H9 (cell line): ENCODE results near the gene MCU. TPM values are rescaled to one million over a fixed set of nuclear protein-coding genes. Genes with fewer than 3 reads are reported as not detected.

Source experiments
- DNase-seq: peaks from one replicate; pipeline ENCODE4 v3.0.0-alpha.2; 2017
- H2AFZ ChIP-seq: one replicate; pipeline ENCODE4 v1.6.1; 2013; ENCODE audit warnings: mild to moderate bottlenecking, low read length, control low read depth, moderate library complexity
- H2AK5ac ChIP-seq: 2 replicates; pipeline ENCODE4 v1.6.1; 2013; ENCODE audit warnings: low read length, control low read depth, mixed read lengths; ENCODE audit not compliant: insufficient read length
- H2BK120ac ChIP-seq: one replicate; pipeline ENCODE4 v1.6.1; 2013; ENCODE audit warnings: low read depth, mild to moderate bottlenecking, low read length, control low read depth, inconsistent platforms; ENCODE audit not compliant: poor library complexity, severe bottlenecking
- H2BK12ac ChIP-seq: 2 replicates; pipeline ENCODE4 v1.6.1; 2013; ENCODE audit warnings: low read length, control low read depth, mixed read lengths, low read depth; ENCODE audit not compliant: insufficient read length
- H2BK15ac ChIP-seq: 2 replicates; pipeline ENCODE4 v1.6.1; 2013; ENCODE audit warnings: low read depth, low read length, control low read depth
- H2BK20ac ChIP-seq: one replicate; pipeline ENCODE4 v1.6.1; 2013; ENCODE audit warnings: low read depth, mild to moderate bottlenecking, low read length, control low read depth, inconsistent platforms; ENCODE audit not compliant: poor library complexity, severe bottlenecking
- H2BK5ac ChIP-seq: 2 replicates; pipeline ENCODE4 v1.6.1; 2013; ENCODE audit warnings: low read length, control low read depth, mixed read lengths; ENCODE audit not compliant: insufficient read length
- H3K14ac ChIP-seq: 2 replicates; pipeline ENCODE4 v1.6.1; 2013; ENCODE audit warnings: low read length, control low read depth; ENCODE audit not compliant: insufficient read depth
- H3K18ac ChIP-seq: 2 replicates; pipeline ENCODE4 v1.6.1; 2013; ENCODE audit warnings: low read depth, mild to moderate bottlenecking, mixed read lengths, low read length, control low read depth; ENCODE audit not compliant: insufficient read length
- H3K23ac ChIP-seq: 2 replicates; pipeline ENCODE4 v1.6.1; 2013; ENCODE audit warnings: low read length, control low read depth, mixed read lengths, low read depth; ENCODE audit not compliant: insufficient read length
- H3K23me2 ChIP-seq: 2 replicates; pipeline ENCODE4 v1.6.1; 2013; ENCODE audit warnings: low read depth, mild to moderate bottlenecking, mixed read lengths, low read length, control low read depth; ENCODE audit not compliant: insufficient read length, poor library complexity, severe bottlenecking
- H3K27ac ChIP-seq: 2 replicates; pipeline ENCODE4 v1.5.1; 2013; ENCODE audit warnings: low read length, control low read depth, mixed read lengths, low read depth; ENCODE audit not compliant: insufficient read length
- H3K27me3 ChIP-seq: 2 replicates; pipeline ENCODE4 v1.6.1; 2013; ENCODE audit warnings: low read length, control low read depth, inconsistent platforms; ENCODE audit not compliant: insufficient read depth
- H3K4ac ChIP-seq: 2 replicates; pipeline ENCODE4 v1.6.1; 2013; ENCODE audit warnings: low read depth, mild to moderate bottlenecking, control low read depth, inconsistent platforms, low read length, moderate library complexity
- H3K4me1 ChIP-seq: 2 replicates; pipeline ENCODE4 v1.6.1; 2013; ENCODE audit warnings: low read length, control low read depth, inconsistent platforms; ENCODE audit not compliant: insufficient read depth
- H3K4me2 ChIP-seq: 2 replicates; pipeline ENCODE4 v1.6.1; 2013; ENCODE audit warnings: low read length, control low read depth, mixed read lengths; ENCODE audit not compliant: insufficient read length, insufficient read depth
- H3K56ac ChIP-seq: 2 replicates; pipeline ENCODE4 v1.6.1; 2013; ENCODE audit warnings: low read depth, mild to moderate bottlenecking, mixed read lengths, low read length, control low read depth; ENCODE audit not compliant: insufficient read length
- H3K79me1 ChIP-seq: 2 replicates; pipeline ENCODE4 v1.6.1; 2013; ENCODE audit warnings: low read depth, mild to moderate bottlenecking, moderate library complexity, low read length, control low read depth, inconsistent platforms; ENCODE audit not compliant: insufficient read depth, poor library complexity, severe bottlenecking
- H3K79me2 ChIP-seq: 2 replicates; pipeline ENCODE4 v1.6.1; 2013; ENCODE audit warnings: low read length, control low read depth, inconsistent platforms; ENCODE audit not compliant: insufficient read depth
- H3K9ac ChIP-seq: 2 replicates; pipeline ENCODE4 v1.6.1; 2013; ENCODE audit warnings: low read length, control low read depth, mixed read lengths; ENCODE audit not compliant: insufficient read length; ENCODE audit errors: extremely low read depth
- H3K9me3 ChIP-seq: one replicate; pipeline ENCODE4 v1.6.1; 2013; ENCODE audit warnings: low read depth, low read length, inconsistent platforms; ENCODE audit not compliant: control insufficient read depth
- H3T11ph ChIP-seq: one replicate; pipeline ENCODE4 v1.6.1; 2013; ENCODE audit warnings: mild to moderate bottlenecking, low read length, control low read depth, inconsistent platforms
- H4K20me1 ChIP-seq: one replicate; pipeline ENCODE4 v1.6.1; 2013; ENCODE audit not compliant: control insufficient read depth, insufficient read length, insufficient read depth
- H4K5ac ChIP-seq: 2 replicates; pipeline ENCODE4 v1.6.1; 2013; ENCODE audit warnings: low read depth, mild to moderate bottlenecking, mixed read lengths, low read length, control low read depth; ENCODE audit not compliant: insufficient read length
- H4K8ac ChIP-seq: replicated peaks from 2 replicates; pipeline ENCODE4 v1.6.1; 2013; ENCODE audit warnings: low read length, control low read depth, mixed read lengths, low read depth; ENCODE audit not compliant: insufficient read length
- H4K91ac ChIP-seq: 2 replicates; pipeline ENCODE4 v1.6.1; 2013; ENCODE audit warnings: low read depth, mild to moderate bottlenecking, moderate library complexity, mixed read lengths, low read length, control low read depth; ENCODE audit not compliant: insufficient read length
- H3K27ac Mint-ChIP-seq, 3 experiments: 2 replicates in 2 of 3; 3 replicates in 1 of 3; pipeline ENCODE4 v1.8.0; 2020 to 2021; ENCODE audit warnings: mixed read lengths in 3 of 3, mild to moderate bottlenecking in 1 of 3, moderate library complexity in 1 of 3
- H3K27me3 Mint-ChIP-seq: 2 replicates; pipeline ENCODE4 v1.8.0; 2021; ENCODE audit warnings: low read depth, mild to moderate bottlenecking, moderate library complexity, mixed read lengths
- H3K36me3 Mint-ChIP-seq, 3 experiments: 2 replicates in 2 of 3; 3 replicates in 1 of 3; pipeline ENCODE4 v1.8.0; 2020 to 2021; ENCODE audit warnings: low read depth in 3 of 3, mixed read lengths in 3 of 3; ENCODE audit not compliant: insufficient read depth in 1 of 3
- H3K4me1 Mint-ChIP-seq, 2 experiments: 2 replicates each; pipeline ENCODE4 v1.8.0; 2020; ENCODE audit warnings: mixed read lengths in 2 of 2
- H3K4me3 Mint-ChIP-seq, 2 experiments: 2 replicates in 1 of 2; 3 replicates in 1 of 2; pipeline ENCODE4 v1.8.0; 2020 to 2021; ENCODE audit warnings: mild to moderate bottlenecking in 2 of 2, mixed read lengths in 2 of 2, moderate library complexity in 1 of 2
- H3K9me3 Mint-ChIP-seq, 2 experiments: 2 replicates in 1 of 2; 3 replicates in 1 of 2; pipeline ENCODE4 v1.8.0; 2020; ENCODE audit warnings: mild to moderate bottlenecking in 2 of 2, mixed read lengths in 2 of 2, moderate library complexity in 1 of 2
- CTCF ChIP-seq: fragments of 200-600 bp; sonication (generic); conservative IDR thresholded peaks from 3 replicates; pipeline ENCODE4 v1.8.0; 2021; ENCODE audit warnings: antibody characterized with exemption, mild to moderate bottlenecking
- WGBS: extraction: QIAGEN DNeasy Blood & Tissue Kit; methylation state at CpG from one replicate; pipeline ENCODE4 v1.1.7; 2013; ENCODE audit warnings: missing lambda C conversion rate, low lambda C conversion rate, mixed read lengths; ENCODE audit not compliant: insufficient read length; ENCODE audit errors: extremely low coverage; 5-methylcytosine and 5-hydroxymethylcytosine counted together
- total RNA-seq: library from RNA; stranded (reverse); gene quantifications from 2 replicates; pipeline ENCODE4 v1.2.1, GENCODE V29; 2021

MCU gene
- total RNA-seq, 1 experiment from 2014 or later = 36.6 TPM

- no peak overlapping the region for H2AFZ ChIP-seq
- H3K4me1 Mint-ChIP-seq = peaks cover 4 to 11% of the 10 kb centered on the region in 2 experiments
- H3K79me2 ChIP-seq = no peaks in the 10 kb centered on the region
- H2BK5ac ChIP-seq = no peak overlapping the region
- H3K9me3 ChIP-seq = no peaks in the 10 kb centered on the region
- H4K8ac ChIP-seq = no peak overlapping the region
- H4K20me1 ChIP-seq = no peaks in the 10 kb centered on the region
- H3K27ac ChIP-seq = no peak overlapping the region
- no peak overlapping the region for H3K18ac ChIP-seq
- no peak overlapping the region for H3K4ac ChIP-seq
- H2BK20ac ChIP-seq = no peak overlapping the region
- no peaks in the 10 kb centered on the region for H3K36me3 Mint-ChIP-seq
- no CpG with 5 or more reads among the region's 1 CpG for WGBS
- H3K56ac ChIP-seq = no peak overlapping the region
- no peak overlapping the region for H2BK15ac ChIP-seq
- H2AK5ac ChIP-seq = no peak overlapping the region
- no peak overlapping the region for H3T11ph ChIP-seq
- H2BK12ac ChIP-seq = no peak overlapping the region
- H3K27me3 Mint-ChIP-seq = no peaks in the 10 kb centered on the region
- H4K91ac ChIP-seq = no peak overlapping the region
- H3K4me2 ChIP-seq = no peak overlapping the region
- TF ChIP-seq CTCF = no peak
- H3K4me1 ChIP-seq = peaks cover 2% of the 10 kb centered on the region; the same call in 1 of the 2 replicates
- no peak overlapping the region for H3K4me3 Mint-ChIP-seq
- H3K23ac ChIP-seq = no peak overlapping the region
- peaks cover 0 to 3% of the 10 kb centered on the region in 2 experiments; a peak in 1 of 5 replicates for H3K9me3 Mint-ChIP-seq
- H3K27ac Mint-ChIP-seq = no peak overlapping the region
- H3K27me3 ChIP-seq = no peaks in the 10 kb centered on the region
- H3K14ac ChIP-seq = no peak overlapping the region
- no peak overlapping the region for H2BK120ac ChIP-seq
- H3K79me1 ChIP-seq = no peaks in the 10 kb centered on the region
- no peak overlapping the region for H3K9ac ChIP-seq
- no peak overlapping the region for H4K5ac ChIP-seq
- no peaks in the 10 kb centered on the region for H3K23me2 ChIP-seq
- DNase-seq = no peak
Observed at GRCh38 chr10:72661431-72661830, 30.5 kb upstream of the MCU start.
